Measurements from ENCODE around the gene ZKSCAN3.

ZKSCAN3 gene

DNA sequence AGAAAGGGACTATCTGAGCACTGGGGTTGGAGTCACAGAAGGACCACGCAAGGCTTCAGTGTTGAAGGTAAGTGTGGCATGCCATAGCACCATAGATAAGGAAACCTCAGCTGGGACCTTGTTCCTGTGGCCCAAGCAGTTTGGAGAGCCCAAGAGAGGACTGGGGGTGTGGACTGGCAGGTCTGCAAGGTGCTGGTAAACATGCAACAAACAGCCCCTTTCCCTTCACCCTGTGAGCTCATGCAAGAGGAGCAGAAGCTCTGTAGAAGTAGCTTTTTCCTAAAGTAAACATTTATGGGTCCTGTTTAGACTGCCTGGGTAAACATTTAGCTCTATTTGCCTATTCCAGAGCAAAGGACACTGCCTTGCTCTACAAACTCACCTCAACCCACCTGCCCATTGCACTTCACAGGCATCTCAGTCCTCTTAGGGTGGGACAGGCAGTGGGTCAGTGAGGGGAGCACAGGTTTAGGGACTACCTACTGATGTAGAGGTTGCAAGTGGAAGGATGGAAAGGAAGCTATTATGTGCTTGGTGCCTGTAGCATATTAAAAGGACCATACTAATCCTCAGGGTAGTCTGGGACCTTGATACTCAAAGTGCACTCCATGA is 25.8 kb upstream of the ZKSCAN3 start:
- no peak overlapping the region for H3K4me3 ChIP-seq (ENCODE audit: low read length)
- DNase-seq (ENCODE audit: low read depth): no peak
- TF ChIP-seq, protein P1, sequence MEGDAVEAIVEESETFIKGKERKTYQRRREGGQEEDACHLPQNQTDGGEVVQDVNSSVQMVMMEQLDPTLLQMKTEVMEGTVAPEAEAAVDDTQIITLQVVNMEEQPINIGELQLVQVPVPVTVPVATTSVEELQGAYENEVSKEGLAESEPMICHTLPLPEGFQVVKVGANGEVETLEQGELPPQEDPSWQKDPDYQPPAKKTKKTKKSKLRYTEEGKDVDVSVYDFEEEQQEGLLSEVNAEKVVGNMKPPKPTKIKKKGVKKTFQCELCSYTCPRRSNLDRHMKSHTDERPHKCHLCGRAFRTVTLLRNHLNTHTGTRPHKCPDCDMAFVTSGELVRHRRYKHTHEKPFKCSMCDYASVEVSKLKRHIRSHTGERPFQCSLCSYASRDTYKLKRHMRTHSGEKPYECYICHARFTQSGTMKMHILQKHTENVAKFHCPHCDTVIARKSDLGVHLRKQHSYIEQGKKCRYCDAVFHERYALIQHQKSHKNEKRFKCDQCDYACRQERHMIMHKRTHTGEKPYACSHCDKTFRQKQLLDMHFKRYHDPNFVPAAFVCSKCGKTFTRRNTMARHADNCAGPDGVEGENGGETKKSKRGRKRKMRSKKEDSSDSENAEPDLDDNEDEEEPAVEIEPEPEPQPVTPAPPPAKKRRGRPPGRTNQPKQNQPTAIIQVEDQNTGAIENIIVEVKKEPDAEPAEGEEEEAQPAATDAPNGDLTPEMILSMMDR (IDR thresholded peaks at IDR 0.05; ENCODE audit: insufficient read depth, low read depth, low read length, missing control alignments): no peak

DNA sequence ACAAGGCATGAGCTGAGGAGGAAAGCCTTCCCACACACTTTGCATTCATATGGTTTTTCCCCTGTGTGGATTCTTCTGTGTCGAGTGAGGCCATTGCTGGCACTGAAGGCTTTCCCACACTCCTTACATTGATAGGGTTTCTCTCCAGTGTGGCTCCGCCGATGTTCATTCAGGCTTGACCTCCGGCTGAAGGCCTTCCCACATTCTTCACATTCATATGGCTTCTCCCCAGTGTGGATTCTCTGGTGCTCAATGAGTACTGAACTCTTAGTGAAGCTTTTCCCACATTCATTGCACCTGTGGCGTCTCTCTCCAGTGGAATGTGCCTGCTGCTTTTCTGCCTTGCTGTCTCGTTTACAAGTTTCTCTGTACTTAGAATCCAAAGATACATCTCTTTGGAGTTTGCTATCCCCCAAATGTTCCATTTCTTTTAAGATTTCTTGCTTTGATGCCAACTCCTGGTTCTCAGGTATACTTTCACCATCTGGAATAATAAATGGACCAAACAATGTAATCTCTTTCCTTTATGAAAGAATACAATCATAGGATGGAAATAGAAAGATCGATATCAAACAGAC is 23.3 kb upstream of the ZKSCAN3 start:
- H3K4me3 ChIP-seq (ENCODE audit: low read length): no peak overlapping the region
- DNase-seq (ENCODE audit: low read depth): no peak

DNA sequence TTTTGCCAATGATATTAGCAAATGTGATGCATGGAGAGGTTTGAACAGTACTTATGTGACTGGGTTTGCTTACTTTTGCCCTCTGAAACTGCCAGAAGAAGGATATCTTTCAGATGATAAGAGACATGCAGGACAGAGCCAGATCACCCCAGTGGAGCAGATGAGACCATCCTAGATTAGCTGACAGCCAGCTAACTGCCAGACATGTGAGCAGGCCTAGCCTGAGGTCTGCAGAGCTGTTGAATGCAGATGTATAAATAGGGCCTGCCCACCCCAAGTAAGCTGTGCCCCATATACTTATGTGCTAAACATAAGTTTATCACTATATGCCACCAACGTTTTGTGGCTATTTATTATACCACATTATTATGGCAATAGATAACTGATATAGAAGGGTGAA is 19.7 kb upstream of the ZKSCAN3 start:
- H3K4me3 ChIP-seq (ENCODE audit: low read length): no peak overlapping the region
- no peak for DNase-seq (ENCODE audit: low read depth)
- TF ChIP-seq, protein P1 (IDR thresholded peaks at IDR 0.05; ENCODE audit: insufficient read depth, low read depth, low read length, missing control alignments): no peak

More for the DNA sequence above, 23.3 kb upstream of the ZKSCAN3 start:
- TF ChIP-seq, protein P1 (IDR thresholded peaks at IDR 0.05; ENCODE audit: insufficient read depth, low read depth, low read length, missing control alignments): no peak

DNA sequence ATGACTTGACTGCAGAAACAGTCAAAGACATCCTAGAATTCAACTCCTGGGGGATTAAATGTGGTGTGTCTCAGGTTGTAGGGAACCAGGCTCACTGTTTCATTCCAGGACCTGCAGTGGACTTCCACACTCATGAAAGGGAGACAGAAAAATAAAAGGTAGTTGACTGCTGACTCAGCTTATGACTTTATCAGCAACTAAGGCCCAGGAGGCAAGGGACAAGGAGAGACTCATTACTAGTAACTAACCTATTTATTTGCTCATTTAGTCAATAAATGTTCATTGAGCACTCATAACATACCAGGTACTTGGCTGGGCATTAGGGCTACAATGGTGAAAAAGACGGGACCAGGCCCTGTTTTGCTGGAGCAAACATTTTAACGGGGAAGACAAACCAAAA is 16.7 kb upstream of the ZKSCAN3 start:
- no peak for DNase-seq (ENCODE audit: low read depth)
- TF ChIP-seq, protein P1 (IDR thresholded peaks at IDR 0.05; ENCODE audit: insufficient read depth, low read depth, low read length, missing control alignments): no peak
- H3K4me3 ChIP-seq (ENCODE audit: low read length): no peak overlapping the region

DNA sequence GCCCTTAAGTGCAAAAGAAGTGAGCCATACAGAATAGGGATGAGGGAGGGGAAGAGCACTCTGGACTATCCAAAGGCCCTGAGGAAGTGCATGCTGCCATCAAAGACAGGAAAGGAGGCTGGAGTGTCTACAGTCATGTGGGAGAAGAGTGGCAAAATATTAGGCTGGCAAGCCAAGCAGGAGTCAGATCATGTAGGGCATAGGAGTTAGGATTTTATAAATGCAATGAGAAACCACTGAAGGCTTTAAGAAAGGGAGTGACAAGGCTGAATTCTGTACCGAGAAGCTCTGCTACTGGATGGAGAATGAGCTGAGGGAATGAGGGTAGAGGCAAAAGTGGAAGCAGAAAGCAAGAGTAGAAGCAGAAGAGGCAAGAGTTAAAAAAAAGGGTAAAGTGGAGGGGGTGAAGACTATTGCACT is 16.1 kb upstream of the ZKSCAN3 start:
- TF ChIP-seq, protein P1 (IDR thresholded peaks at IDR 0.05; ENCODE audit: insufficient read depth, low read depth, low read length, missing control alignments): no peak

DNA sequence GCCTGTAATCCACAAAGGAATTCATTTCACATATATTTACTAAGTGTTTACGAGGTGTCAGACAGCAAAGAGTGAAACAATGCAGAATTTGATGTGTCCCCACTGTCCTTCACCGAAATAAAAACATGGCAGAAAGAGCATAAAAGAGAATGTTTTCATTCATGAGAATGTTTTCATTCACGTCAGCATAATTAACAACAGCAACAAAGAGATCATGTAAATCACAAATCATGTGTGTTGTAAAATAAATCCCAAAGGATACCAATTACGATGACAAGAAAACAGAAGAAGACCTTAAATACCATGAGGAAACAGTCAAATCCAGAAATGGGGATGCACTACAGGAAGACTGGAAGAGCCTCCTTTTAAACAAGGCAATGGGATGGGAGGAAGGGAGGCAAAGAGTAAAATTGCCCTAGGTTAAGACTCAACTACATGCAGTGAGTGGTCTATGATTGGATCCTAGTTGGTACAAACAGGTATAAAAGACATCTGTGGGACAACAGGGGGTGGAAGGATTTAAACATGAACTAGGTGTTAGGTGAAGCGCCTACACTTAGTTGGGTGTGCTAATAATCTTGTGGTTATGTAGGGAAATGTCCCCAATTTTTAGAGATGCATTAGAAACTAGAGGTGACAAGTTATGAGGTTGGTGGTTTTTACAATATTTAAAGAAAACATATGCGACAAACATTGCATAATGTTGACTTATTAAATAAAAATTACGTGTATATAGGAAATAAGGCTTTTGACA is 15.3 kb upstream of the ZKSCAN3 start:
- no peak overlapping the region for H3K4me3 ChIP-seq (ENCODE audit: low read length)
- TF ChIP-seq, protein P1 (IDR thresholded peaks at IDR 0.05; ENCODE audit: insufficient read depth, low read depth, low read length, missing control alignments): no peak
- DNase-seq (ENCODE audit: low read depth): no peak

More for the DNA sequence above, 16.1 kb upstream of the ZKSCAN3 start:
- H3K4me3 ChIP-seq (ENCODE audit: low read length): no peak overlapping the region
- DNase-seq (ENCODE audit: low read depth): no peak

Measured in epithelial cell of esophagus (primary cell).